DMS53 treated with DMSO at 0.1 percent for 48 hours (cell line): ENCODE data around the gene IFT80.

Experiments
- DNase-seq: peaks from one replicate; lab custom pipeline; 2025; ENCODE audit not compliant: unreplicated experiment; lab: John Stamatoyannopoulos, UW

Gene IFT80

DNA sequence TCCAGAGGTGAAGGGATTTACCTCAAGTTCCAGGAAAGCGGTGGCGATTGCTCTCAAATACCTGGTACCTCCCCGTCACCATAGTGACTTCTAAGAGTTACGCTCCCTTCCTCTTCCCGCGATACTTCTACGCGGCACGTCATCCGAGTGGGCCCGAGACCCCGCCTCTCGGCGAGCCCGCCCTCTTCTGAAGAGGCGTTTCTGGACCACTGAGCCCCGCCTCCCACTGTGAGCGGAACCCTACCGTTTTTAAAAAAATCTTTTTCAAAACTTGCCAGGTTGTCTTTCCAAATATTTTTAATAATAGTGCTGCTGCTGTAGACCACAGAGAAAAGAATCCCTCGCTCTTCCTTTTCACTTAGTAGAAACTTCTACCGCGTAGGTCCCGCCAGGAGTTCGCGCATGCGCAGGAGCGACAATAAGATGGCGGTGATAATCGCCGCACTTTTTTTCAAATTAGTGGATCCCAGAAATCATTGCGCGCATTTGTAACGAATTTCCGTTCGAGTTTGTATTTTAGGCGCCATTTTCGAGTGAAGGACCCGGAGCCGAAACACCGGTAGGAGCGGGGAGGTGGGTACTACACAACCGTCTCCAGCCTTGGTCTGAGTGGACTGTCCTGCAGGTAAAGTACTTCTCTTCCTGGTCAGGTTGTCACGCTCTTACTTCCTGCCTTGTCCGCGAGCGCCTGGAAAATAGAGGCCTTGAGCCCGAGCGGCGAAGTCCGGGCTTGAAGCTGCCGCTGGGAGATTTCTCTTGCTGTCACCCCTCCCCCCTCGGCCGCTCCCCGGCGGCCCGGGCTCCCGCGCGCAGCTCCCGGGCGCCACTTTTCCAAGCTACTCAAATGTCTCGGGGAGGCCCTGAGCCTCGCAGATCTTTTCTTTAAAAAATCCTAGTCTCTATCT is at the start of gene IFT80, which contains the start of gene SMC4:
IFT80 (minus strand) TSS at position 101 of the 905 bp plus-strand sequence. CDS start 14,625 bp downstream, outside the sequence.
SMC4 (plus strand) TSS at position 526 of the 905 bp plus-strand sequence. CDS start 1,177 bp downstream, outside the sequence.
- DNase-seq: peak; percentile 85

DNA sequence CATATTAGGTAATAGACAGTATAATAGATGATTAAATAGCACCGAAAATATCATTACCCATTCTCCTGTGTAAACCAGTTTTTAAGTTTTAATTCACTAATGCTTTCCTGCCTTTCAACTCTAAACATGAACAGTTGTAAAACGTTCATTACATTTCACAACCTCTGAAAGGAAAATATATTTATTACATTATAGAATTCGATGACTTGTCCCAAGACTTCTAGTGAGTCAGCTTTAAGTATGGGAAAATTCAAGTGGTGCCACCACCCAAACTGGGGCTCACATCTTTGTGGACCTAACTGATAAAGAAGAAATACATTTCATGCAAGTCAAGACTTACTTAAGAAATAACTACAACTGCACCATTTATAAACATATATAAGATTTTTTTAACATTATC is 48.5 kb upstream of the IFT80 start:
- DNase-seq: no peak

DNA sequence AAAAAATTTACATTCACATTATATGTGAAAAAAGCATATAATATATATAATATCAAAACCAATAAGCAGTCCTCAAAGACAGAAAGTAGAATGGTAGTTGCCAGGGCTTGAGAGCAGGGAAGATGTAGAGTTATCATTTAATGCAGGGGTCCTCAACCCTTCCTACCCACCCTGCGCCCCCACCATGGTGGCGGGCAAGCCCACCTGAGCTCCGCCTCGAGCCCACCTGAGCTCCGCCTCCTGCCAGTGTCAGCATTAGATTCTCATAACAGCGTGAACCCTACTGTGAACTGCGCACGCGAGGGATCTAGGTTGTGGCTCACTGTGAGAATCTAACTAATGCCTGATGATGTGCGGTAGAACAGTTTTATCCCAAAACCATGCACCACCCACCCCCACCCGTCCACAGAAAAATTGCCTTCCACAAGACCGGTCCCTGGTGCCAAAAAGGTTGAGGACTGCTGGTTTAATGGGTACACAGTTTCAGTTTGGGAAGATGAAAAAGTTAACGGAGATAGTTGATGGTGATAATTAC is 47.6 kb upstream of the IFT80 start:
- DNase-seq: no peak

DNA sequence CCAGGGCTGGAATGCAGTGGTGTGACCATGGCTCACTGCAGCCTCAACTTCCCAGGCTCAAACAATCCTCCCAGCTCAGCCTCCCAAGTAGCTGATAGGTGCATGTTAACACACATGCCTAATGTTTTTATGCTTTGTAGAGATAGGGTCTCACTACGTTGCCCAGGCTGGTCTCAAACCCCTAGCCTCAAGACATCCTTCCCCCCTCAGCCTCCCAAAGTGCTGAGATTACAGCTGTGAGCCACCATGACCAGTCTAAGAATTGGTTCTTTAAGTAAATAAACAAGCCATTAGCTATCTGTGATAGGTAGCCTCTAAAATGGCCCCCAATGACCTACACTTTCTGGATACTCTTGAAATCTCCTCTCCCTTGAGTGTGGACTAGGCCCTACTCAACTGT is 46.8 kb upstream of the IFT80 start:
- no peak for DNase-seq

DNA sequence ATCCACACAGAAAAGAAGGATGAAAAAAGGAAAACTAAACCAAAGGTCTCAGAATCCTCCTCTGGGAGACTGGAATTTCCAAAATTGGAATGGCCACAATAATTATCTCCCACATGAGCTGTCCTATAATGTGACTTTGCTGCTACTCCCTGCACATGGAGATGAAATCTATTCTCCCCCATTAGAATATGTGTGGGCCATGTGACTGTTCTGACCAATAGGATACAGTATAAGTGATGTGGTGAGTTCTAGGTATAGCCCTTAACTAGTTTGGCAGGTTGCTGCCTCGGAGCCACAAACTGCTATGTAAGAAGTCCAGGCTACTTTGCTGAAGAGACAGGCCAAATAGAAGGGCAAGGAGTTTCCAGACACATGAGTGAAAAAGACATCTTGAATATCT is 45.4 kb upstream of the IFT80 start:
- no peak for DNase-seq

DNA sequence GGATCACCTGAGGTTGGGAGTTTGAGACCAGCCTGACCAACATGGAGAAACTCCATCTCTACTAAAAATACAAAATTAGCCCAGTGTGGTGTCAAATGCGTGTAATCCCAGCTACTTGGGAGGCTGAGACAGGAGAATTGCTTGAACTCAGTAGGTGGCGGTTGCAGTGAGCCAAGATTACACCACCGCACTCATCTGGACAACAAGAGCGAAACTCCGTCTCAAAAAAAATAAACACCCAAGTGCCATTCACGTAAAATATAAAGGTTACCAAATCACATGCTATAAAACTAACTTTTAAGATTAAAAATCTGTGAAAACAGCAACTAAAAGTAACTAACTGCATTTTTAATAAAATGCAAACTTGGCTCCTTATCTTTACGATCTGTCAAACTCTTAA is 41.7 kb upstream of the IFT80 start:
- DNase-seq: no peak

DNA sequence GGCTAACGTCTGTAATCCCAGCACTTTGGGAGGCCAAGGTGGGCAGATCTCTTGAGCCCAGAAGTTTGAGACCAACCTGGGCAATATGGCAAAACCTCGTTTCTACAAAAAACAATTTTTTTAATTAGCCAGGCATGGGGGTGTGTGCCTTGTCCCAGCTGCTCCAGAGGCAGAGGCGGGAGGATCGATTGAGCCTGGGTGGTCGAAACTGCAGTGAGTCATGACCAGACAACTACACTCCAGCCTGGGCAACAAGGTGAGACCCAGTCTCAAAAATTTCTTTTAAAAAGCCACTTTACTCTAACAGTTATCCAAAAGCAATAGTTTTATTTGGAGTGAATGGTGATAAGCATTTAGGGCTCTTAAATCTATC is 38.0 kb upstream of the IFT80 start:
- DNase-seq: no peak

DNA sequence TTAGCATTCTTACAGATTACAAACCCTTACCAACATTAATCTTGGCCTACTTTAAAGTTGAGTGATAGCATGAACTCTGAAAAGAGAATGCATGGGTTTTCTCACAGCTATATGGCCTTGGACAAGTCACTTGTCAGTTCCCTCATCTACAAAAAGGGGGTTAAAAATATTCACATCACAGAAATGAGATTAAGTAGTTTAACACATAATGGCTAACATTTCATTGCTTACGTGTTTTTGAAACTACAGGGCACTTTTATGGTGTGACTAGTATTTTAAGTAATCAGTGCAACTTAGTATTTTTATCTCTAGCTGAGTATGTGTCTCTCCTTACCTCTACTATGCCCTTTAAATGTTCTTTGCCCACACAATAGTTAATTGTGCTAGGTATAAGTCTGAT is 36.7 kb upstream of the IFT80 start:
- no peak for DNase-seq

DNA sequence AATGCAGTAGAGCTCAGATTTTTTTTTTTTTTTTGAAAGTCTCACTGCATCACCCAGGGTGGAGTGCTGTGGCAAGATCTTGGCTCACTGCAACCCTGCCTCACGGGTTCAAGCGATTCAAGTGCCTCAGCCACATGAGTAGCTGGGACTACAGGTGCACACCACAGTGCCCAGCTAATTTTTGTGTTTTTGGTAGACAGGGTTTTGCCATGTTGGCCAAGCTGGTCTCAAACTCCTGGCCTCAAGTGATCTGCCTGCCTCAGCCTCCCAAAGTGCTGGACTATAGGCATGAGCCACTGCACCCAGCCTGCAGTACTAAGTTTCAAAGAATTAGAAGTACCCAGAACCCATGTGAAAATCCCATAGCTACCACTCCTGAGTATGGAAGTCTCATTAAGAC is 36.1 kb upstream of the IFT80 start:
- no peak for DNase-seq

DNA sequence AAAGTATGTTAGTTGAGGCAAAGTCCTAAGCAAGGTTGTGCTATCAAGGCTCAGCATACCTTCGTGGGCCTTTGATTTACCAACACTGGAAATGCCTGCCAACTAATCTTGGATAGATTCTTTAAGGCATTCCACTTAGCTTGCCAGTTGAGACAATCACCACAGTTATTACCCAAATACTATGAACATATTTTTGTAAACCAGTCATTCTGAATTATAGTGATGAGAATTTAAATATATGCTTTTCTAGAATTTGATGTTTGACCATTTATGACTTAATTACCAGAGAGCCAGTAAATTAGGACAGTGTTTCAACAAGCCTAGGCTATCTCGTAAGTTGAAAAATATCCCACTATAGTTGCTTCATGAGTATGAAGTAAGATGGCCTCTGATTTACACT is 35.0 kb upstream of the IFT80 start:
- no peak for DNase-seq

DNA sequence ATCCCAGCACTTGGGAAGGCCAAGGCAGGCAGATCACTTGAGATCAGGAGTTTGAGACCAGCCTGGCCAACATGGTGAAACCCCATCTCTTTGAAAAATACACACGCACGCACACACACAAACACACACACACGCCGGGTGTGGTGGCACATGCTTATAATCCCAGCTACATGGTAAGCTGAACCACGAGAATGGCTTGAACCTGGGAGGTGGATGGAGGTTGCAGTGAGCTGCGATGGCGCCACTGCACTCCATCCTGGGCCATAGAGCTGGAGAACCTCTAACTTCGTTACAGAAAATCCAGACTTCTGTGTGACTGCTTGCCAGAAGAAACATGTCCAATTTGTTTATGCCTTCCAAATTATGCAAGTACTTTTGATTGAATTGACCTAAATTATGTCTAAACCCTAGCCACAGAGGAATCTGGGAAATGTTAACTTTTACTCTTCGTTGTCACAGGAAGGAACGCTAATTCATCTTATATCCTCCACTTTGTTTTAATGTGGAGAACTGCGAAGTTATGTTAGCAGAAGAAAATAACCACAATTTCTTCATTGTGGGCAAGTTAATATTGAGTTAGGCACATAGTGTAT is 28.9 kb upstream of the IFT80 start:
- DNase-seq: no peak

DNA sequence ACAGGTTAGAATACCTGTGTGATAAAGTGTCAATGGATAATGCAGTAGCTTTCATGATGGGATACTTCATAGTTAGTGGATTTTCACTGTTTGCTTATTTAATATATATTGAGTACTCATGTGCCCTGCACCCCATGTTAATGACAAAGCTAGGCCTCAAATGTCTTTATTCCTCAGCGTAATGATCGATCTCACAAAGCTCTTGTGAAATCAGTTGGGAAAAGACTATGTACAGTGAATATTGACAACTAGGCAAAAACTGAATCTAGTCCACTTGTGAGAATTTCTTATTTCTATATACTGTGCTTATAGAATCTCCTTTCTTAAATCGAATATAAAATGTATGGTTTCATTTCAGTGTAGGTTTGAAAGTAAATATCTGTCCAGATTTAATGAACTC is 18.3 kb upstream of the IFT80 start:
- no peak for DNase-seq

DNA sequence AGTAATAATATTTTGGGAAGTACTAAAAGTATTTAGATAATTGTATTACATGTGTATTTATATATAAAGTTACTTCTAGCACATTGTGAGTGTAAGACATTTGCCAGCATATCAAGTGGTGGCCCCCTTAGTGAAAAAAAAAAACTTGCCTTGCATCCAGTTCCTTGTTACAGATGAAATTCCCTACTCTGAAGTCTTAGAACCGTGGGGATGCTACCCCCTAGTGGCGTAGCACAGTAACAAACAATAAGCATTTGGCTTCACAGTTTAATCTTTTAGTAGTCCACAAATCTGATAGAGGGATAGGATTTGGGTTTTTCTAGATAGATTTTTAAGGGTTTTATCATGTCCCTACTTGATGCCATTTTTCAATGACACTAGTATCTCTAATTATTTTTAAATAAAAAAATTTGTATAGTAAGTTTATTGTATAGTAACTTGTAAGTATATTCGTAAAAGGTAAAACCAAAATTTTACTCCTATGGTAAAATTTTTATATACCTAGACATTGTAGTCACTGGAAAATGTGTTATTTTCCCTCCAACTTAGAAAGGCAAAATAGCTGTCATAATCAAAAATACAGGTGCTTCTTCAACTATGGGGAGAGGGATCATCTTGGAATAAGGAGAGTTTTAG is 14.7 kb upstream of the IFT80 start:
- DNase-seq: peak; percentile 48

DNA sequence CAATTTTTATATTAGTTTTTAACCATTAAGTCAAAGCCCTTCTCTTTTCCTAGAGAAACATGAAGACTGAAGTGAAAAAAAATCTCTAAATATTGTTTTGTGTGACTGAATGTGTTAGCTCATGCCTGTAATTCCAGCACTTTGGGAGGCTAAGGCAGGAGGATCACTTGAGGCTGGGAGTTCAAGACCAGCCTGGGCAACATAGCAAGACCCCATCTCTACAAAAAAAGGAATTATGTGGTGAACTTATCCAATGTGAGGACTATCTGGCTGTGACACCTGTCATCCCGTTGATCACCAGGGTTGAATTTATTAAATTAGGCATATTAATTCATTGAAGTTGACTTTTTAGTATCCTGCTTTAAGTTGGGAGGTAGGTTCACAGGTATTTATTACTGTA is 13.5 kb upstream of the IFT80 start:
- no peak for DNase-seq

DNA sequence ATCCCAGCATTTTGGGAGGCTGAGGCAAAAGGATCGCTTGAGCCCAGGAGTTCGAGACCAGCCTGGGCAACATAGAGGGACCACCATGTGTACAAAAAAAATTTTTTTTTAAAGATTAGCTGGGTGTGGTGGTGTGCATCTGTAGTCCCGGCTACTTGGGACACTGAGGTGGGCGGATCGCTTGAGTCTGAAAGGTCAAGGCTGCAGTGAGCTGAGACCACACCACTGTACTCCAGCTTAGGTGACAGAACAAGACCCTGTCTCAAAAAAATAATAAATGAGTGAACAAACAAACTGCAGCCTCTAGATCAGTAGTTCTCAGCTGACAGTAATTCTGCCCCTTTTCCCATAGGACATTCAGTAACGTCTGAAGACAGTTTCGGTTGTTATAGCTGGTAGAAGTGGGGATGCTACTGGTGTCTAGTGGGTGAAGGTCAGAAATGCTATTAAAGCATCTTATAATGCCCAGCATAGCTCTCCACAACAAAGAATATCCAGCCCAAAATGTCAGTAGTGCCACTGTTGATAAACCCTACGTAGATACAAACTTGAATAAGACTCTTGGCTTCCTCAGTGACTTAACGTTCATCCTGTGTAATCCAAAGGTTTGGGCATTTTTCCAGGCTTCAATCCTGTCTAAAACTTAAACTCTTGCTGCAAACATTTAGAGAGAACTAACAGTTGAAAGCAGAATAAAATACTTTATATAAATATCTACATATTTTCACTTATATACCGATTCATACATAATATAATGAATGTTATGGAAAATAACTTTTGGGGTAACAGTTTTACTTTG is 11.0 kb upstream of the IFT80 start:
- no peak for DNase-seq

DNA sequence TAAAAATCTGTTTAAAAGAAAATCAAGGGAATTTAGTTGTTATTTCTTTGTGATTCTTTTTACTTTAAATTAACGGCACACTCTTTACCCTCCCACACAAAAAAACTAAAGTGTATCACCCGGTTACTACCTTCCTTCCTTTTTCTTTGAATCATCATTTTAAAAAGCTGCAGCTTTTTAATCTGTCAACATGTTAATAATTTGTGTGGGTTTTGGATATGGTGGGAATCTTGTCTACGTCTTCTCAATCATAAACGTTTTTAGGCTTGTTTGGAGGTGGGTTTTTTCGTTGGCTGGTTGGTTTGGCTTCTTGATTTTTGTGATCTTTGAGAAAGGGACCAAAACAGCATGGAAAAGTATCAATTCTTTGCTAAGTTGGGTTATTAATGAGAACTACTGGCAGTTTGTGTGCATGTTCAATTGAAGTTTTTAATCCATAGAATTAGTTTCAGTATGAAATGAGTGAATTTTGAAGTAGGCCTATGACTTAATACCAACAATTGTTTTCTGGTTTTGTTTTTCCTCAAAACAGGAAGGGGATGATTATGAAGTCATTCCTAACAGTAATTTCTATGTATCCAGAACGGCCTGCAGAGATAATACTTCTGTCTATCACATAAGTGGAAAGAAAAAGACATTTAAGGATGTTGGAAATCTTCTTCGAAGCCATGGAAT is 4.9 kb upstream of the IFT80 start:
- DNase-seq: no peak

DNA sequence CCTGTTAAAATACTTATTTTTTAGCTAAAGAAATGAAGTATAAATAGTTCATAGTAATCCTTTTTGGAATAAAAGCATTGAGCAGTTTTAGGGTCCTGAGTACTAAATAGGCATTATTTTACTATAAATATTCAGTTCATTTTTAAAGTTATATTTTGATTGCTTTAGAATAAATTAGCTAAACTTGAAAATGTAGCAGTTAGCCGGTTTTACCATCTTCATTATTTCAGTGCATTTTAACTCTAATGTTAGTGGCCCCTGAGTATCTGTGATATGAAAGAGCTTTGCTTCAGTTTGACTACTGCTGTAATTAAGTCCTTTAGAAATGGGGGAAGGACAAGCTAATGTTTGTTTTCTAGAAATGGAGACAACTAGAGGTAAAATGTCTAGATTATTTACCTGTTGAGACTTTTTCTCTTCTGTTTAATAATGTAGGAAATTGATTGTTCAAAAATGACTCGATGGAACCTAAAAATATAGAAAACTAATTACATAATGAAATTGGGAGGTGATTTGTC is 4.1 kb upstream of the IFT80 start:
- no peak for DNase-seq

DNA sequence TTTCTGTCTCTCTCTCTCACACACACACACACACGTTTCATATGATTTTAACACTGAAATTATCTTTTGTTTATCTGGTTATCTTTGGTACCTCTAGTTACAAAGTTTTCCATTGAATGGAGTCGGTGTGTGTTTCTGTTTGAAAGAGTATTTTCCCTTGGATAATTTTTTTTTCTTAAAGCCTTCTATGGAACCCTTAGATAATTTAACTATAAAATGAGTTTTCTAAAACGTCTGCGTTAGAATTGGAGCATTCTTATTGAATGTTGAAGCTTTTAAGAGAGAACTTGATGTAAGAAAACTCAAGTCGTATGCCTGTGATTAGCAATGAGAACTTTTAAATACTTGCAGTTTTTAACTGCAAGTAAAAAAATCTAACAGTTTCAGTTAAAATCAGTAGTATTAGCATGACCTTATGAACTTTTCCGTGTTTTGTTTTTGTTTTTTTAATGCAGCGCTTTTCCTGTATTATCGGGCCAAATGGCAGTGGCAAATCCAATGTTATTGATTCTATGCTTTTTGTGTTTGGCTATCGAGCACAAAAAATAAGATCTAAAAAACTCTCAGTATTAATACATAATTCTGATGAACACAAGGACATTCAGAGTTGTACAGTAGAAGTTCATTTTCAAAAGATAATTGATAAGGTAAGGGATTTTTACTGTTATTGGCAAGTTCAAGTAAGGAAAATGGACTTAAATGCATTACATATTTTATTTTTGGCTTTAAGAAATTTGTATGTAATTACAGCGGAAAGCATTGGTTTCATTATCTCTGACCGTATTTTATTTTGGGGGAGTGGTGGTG is 3.4 kb upstream of the IFT80 start:
- DNase-seq: no peak
